GM06990 (cell line): ENCODE measurements around the gene ZNF433.
A peak's percentile ranks its signal among the peaks of the same experiment; 100 is the strongest.
"Not testable (repeated sequence)": the region's sequence is repeated elsewhere in the genome, so short reads cannot be mapped to it uniquely, and the experiment has no call there.

ENCODE experiments used
- DNase-seq: peaks from one replicate; pipeline ENCODE4 v3.0.0-alpha.2; 2011; ENCODE audit not compliant: insufficient read length; ENCODE audit errors: extremely low read depth
- H3K27me3 ChIP-seq: replicated peaks from 2 replicates; pipeline ENCODE4 v1.6.0; 2011; ENCODE audit warnings: low read length; ENCODE audit not compliant: control insufficient read depth, insufficient read depth
- H3K36me3 ChIP-seq: 2 replicates; pipeline ENCODE4 v1.5.1; 2011; ENCODE audit warnings: low read length; ENCODE audit not compliant: control insufficient read depth, insufficient read depth
- H3K4me3 ChIP-seq: replicated peaks from 2 replicates; pipeline ENCODE4 v1.5.1; 2011; ENCODE audit warnings: low read depth, mild to moderate bottlenecking, control low read depth, low read length
- TF ChIP-seq, protein P1 (sequence below): IDR thresholded peaks from 2 replicates; pipeline ENCODE4 v1.5.1; 2011; ENCODE audit warnings: low read length, control low read depth, mild to moderate bottlenecking, inconsistent platforms; ENCODE audit not compliant: insufficient read depth, poor library complexity, severe bottlenecking

Gene ZNF433

DNA sequence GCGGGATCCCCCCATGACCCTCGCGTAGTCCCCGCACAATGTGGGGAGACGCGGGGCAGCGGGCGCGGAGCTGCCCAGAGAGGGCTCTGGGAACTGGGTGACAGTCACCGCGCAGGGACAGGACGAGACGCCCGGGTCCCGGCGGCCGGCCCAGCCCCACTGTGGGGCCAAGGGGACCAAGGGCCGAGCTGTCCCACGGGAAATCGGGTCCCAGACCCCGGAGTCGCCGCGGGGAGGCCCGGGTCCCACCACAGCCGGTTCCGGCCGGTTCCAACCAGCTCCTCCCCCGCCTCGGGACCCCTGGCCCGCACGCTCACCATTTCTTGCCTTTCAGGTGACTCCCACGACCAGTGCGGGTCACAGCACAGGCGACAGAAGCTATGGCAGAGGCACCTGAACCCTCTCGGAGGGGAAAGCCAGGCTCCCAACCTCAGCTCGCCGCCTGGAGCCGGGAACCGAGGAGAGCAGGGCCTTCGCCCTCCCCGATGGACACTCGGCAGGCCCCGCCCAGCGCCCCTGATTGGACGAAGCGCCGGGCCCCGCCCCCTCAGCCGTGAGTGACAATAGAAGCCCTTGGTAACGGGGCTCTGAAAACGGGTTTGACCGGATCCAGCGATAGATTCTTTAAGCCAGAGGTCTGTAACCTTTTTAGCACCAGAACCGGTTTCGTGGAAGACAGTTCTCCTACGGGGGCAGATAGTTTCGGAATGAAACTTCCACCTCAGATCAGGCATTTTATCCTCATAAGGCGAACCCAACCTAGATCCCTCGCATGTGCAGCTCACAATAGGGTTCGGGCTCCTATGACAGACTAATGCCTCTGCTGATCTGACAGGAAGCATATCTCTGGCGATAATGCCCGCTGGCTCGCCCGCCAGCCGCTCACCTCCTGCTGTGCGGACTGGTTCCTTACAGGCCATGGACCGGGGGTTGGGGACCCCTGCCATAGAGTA lies at the start of gene ZNF433:
TSS of gene ZNF433 (minus strand) at position 460 of the 953 bp plus-strand sequence. CDS start at position 320, 140 bp downstream.
- Histone ChIP-seq H3K4me3 (peak within 1 kb of the TSS; percentile 89), H3K27me3 (no peaks in the 10 kb centered on the region), H3K36me3 (no peaks in the 10 kb centered on the region)
- peak; percentile 84 for DNase-seq
- TF ChIP-seq, protein P1, sequence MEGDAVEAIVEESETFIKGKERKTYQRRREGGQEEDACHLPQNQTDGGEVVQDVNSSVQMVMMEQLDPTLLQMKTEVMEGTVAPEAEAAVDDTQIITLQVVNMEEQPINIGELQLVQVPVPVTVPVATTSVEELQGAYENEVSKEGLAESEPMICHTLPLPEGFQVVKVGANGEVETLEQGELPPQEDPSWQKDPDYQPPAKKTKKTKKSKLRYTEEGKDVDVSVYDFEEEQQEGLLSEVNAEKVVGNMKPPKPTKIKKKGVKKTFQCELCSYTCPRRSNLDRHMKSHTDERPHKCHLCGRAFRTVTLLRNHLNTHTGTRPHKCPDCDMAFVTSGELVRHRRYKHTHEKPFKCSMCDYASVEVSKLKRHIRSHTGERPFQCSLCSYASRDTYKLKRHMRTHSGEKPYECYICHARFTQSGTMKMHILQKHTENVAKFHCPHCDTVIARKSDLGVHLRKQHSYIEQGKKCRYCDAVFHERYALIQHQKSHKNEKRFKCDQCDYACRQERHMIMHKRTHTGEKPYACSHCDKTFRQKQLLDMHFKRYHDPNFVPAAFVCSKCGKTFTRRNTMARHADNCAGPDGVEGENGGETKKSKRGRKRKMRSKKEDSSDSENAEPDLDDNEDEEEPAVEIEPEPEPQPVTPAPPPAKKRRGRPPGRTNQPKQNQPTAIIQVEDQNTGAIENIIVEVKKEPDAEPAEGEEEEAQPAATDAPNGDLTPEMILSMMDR = no peak

DNA sequence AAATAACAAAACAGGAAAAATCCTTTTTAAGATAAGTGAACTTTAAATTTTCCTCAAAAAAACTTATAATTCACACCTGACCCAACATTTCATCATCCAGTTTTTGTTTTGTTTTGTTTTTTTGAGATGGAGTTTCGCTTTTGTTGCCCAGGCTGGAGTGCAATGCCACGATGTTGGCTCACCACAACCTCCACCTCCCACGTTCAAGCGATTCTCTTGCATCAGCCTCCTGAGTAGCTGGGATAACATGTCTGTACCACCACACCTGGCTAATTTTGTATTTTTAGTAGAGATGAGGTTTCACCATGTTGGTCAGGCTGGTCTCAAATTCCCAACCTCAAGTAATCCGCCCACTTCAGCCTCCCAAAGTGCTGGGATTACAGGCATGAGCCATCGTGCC lies 47.9 kb upstream of the ZNF433 start:
- not testable (repeated sequence) for DNase-seq, H3K36me3 ChIP-seq, H3K4me3 ChIP-seq, H3K27me3 ChIP-seq

DNA sequence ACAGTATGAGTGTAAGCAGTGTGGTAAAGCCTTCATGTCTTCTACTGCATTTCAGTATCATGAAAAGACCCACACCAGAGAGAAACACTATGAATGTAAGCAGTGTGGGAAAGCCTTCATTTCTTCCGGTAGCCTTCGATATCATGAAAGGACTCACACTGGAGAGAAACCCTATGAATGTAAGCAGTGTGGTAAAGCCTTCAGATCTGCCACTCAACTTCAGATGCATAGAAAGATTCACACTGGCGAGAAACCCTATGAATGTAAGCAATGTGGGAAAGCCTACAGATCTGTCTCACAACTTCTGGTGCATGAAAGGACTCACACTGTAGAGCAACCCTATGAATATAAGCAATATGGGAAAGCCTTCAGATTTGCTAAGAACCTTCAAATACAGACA lies 41.9 kb upstream of the ZNF433 start:
- Histone ChIP-seq H3K4me3 (no peak overlapping the region), H3K27me3 (no peaks in the 10 kb centered on the region), H3K36me3 (peaks cover 9% of the 10 kb centered on the region)
- TF ChIP-seq, protein P1 = no peak
- DNase-seq = no peak

DNA sequence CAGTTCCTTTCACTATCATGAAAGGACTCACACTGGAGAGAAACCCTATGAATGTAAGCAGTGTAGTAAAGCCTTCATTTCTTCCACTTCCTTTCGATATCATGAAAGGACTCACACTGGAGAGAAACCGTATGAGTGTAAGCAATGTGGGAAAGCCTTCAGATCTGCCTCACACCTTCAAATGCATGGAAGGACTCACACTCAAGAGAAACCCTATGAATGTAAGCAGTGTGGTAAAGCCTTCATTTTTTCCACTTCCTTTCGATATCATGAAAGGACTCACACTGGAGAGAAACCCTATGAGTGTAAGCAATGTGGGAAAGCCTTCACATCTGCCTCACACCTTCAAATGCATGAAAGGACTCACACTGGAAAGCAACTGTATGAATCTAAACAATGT lies 40.9 kb upstream of the ZNF433 start:
- H3K4me3 ChIP-seq, DNase-seq, H3K36me3 ChIP-seq, H3K27me3 ChIP-seq: not testable (repeated sequence)

DNA sequence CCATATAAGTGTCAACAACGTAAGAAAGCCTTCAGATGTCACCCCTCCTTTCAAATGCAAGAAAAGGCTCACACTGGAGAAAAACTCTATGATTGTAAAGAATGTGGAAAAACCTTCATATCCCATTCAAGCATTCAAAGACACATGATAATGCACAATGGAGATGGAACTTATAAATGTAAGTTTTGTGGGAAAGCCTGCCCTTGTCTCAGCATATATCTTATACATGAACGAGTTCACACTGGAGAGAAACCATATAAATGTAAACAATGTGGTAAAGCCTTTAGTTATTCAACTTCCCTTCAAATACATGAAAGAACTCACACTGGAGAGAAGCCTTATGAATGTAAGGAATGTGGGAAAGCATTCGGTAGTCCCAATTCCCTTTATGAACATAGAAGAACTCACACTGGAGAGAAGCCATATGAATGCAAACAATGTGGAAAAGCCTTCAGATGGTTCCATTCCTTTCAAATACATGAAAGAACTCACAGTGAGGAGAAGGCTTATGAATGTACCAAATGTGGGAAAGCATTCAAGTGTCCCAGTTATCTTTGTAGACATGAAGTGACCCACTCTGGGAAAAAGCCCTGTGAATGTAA lies 40.2 kb upstream of the ZNF433 start:
- no peaks in the 10 kb centered on the region for H3K27me3 ChIP-seq
- no peak for DNase-seq
- H3K4me3 ChIP-seq = no peak overlapping the region
- TF ChIP-seq, protein P1 = no peak
- peaks cover 9% of the 10 kb centered on the region for H3K36me3 ChIP-seq

DNA sequence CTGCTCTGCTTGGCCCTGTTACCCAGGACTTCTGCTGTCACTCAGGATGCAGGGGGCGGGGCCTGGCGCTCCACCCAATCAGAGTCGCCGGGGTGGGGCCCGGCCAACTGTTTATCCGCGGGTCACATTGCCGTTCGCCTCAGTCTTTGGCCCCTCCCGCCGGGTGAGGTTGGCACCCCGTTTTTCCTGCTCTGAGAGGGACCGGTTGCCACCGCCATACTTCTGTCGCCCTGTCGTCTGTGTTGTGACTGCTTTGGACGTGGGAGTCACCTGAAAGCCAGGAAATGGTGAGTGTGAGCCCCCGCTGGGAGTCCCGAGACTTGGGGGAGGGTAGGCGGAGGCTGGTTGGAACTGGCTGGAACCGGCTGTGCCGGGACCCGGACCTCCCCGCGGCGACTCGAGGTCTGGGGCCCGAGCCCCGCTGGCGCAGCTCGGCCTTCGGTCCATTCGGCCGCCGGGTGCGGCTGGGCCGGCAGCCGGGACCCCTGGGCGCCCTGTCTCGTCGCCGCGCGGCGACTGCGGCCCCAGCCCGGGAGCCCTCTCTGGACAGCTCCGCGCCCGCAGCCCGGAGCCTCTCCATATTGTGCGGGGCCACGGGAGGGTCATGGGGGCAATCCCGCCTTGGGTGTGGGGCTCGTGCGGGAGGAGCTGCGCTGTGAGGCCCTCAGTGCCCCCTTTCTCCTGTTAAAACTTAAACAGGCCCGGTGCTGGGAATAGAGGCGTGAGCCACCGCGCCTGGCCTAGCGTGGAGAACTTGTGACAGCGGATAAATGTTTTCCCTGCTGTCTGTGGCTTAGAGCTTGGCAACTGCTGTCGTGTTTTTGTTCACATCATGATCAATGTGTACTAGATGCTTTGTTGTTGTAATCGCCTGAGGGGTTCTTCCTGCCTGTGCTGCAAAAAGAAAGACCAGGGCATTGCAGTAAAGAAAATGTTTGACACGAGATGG lies 29.4 kb upstream of the ZNF433 start, which contains the start of gene ZNF844:
TSS of gene ZNF844 (plus strand) at position 142 of the 949 bp plus-strand sequence. CDS start at position 285, 143 bp downstream.
- peak; percentile 90 for DNase-seq
- TF ChIP-seq, protein P1 = no peak
- peak within 1 kb of the TSS; percentile 92 for H3K4me3 ChIP-seq
- no peaks in the 10 kb centered on the region for H3K36me3 ChIP-seq
- no peaks in the 10 kb centered on the region for H3K27me3 ChIP-seq
